ENCODE measurements around the gene CNRIP1. TPM values are rescaled to one million over a fixed set of nuclear protein-coding genes. Genes with fewer than 3 reads are reported as not detected.

CNRIP1 gene
- total and polyA plus RNA-seq, 2 of the 4 experiments (the other 2 are of a cell fraction) = 23.3 to 32.7 TPM

GRCh38 chr2:68317971-68318913 lies 1.5 kb downstream of the CNRIP1 start:
- no peaks in the 10 kb centered on the region for H3K4me1 ChIP-seq (ENCODE audit: control insufficient read depth, insufficient read depth, low read length)

More at GRCh38 chr2:68317971-68318913, 1.5 kb downstream of the CNRIP1 start:
- Histone ChIP-seq H3K14ac (replicated peaks; ENCODE audit: low read depth, low read length) (peak overlapping the region; percentile 90), H4K20me1 (ENCODE audit: insufficient read depth, low read length) (no peaks in the 10 kb centered on the region), H3K27ac (ENCODE audit: insufficient read depth, low read length) (peak overlapping the region; percentile 98), H3K9me1 (ENCODE audit: insufficient read depth, low read length) (no peaks in the 10 kb centered on the region; the same call in 1 of the 2 replicates), H3K27me3 (ENCODE audit: control insufficient read depth, insufficient read depth, low read length) (no peaks in the 10 kb centered on the region), H3K79me1 (ENCODE audit: low read depth in 1 of 2, low read length in 2 of 2) (peaks cover 15 to 38% of the 10 kb centered on the region in 2 experiments), H4K8ac (ENCODE audit: low read depth in 2 of 2, low read length in 2 of 2) (peak overlapping the region; percentile 70 to 93), H4K5ac (ENCODE audit: low read depth, low read length) (no peak overlapping the region; the same call in 1 of the 2 replicates), H3K56ac (ENCODE audit: extremely low read depth, insufficient read depth, low read length) (peak overlapping the region; percentile 70), H3K9me3 (ENCODE audit: control insufficient read depth, insufficient read depth, low read length) (no peaks in the 10 kb centered on the region), H2BK120ac (ENCODE audit: low read depth, low read length) (peak overlapping the region; percentile 87), H2AFZ (replicated peaks; ENCODE audit: low read length, poor library complexity) (peak overlapping the region; percentile 96), H2AK5ac (ENCODE audit: low read depth, low read length) (peak overlapping the region; percentile 25; the same call in 1 of the 2 replicates), H3K23ac (ENCODE audit: low read depth, low read length) (peak overlapping the region; percentile 99), H2BK5ac (ENCODE audit: low read depth, low read length, poor library complexity, severe bottlenecking) (peak overlapping the region; percentile 90), H2BK20ac (ENCODE audit: low read depth, low read length) (peak overlapping the region; percentile 38), H3K4ac (ENCODE audit: low read depth, low read length) (peak overlapping the region; percentile 91), H3K9ac (ENCODE audit: low read depth, low read length) (peak overlapping the region; percentile 93), H3K4me2 (ENCODE audit: low read depth, low read length) (peak overlapping the region; percentile 94), H3K4me3 (ENCODE audit: insufficient read depth, low read depth, low read length) (peak overlapping the region; percentile 87), H2AK9ac (replicated peaks; ENCODE audit: low read depth, low read length, poor library complexity) (peak overlapping the region; percentile 96), H2BK15ac (ENCODE audit: low read depth, low read length) (0 out of 3 replicates have a peak overlapping the region, but pooled peaks have one; percentile 48), H4K91ac (ENCODE audit: insufficient read depth, low read depth, low read length) (peak overlapping the region; percentile 95), H3K18ac (ENCODE audit: low read depth, low read length) (no peak overlapping the region), H3K36me3 (ENCODE audit: control insufficient read depth, insufficient read depth, low read length) (peaks cover 3% of the 10 kb centered on the region; the same call in 1 of the 2 replicates)
- no CpG with 5 or more reads among the region's 27 CpGs for WGBS, 2 experiments (ENCODE audit: extremely low coverage in 2 of 2, insufficient read length in 1 of 2)
- POLR2A ChIA-PET (ENCODE audit: unreplicated experiment) = no interaction called here
- in situ Hi-C loops (cut with MboI; ENCODE audit: low sequenced_read_pairs) (no loop called here), dilution Hi-C loops (cut with HindIII; ENCODE audit: low sequenced_read_pairs, unreplicated experiment) (no loop called here), intact Hi-C loops (cut with micrococcal nuclease) (loop anchor here (2.0 kb wide), 1 partner anchor 67 kb away; no protein-coding TSS in a partner anchor)
- TF ChIP-seq RCOR1 (IDR thresholded peaks at IDR 0.05; ENCODE audit: insufficient replicate concordance, low read length) (no peak), MXI1 (IDR thresholded peaks at IDR 0.05; ENCODE audit: borderline replicate concordance, low read depth, low read length) (no peak), CTCF (conservative IDR thresholded peaks at IDR 0.05; ENCODE audit: low read depth, low read length) (no peak), MAFK (IDR thresholded peaks at IDR 0.05; ENCODE audit: low read depth, low read length) (no peak), ELK1 (IDR thresholded peaks at IDR 0.05; ENCODE audit: borderline replicate concordance, low read depth, low read length) (no peak), MAZ (IDR thresholded peaks at IDR 0.05; ENCODE audit: borderline replicate concordance, low read depth, low read length) (no peak), NFE2L2 (IDR thresholded peaks at IDR 0.05; ENCODE audit: low read depth, low read length) (no peak)
- BruUV-seq (replicated peaks) = no TSS peak
- CTCF ChIA-PET = no interaction called here
- ATAC-seq (ENCODE audit: low read depth) (peak; percentile 25), DNase-seq (no peak)
